Measurements from ENCODE around the gene SLC25A11.

DNA sequence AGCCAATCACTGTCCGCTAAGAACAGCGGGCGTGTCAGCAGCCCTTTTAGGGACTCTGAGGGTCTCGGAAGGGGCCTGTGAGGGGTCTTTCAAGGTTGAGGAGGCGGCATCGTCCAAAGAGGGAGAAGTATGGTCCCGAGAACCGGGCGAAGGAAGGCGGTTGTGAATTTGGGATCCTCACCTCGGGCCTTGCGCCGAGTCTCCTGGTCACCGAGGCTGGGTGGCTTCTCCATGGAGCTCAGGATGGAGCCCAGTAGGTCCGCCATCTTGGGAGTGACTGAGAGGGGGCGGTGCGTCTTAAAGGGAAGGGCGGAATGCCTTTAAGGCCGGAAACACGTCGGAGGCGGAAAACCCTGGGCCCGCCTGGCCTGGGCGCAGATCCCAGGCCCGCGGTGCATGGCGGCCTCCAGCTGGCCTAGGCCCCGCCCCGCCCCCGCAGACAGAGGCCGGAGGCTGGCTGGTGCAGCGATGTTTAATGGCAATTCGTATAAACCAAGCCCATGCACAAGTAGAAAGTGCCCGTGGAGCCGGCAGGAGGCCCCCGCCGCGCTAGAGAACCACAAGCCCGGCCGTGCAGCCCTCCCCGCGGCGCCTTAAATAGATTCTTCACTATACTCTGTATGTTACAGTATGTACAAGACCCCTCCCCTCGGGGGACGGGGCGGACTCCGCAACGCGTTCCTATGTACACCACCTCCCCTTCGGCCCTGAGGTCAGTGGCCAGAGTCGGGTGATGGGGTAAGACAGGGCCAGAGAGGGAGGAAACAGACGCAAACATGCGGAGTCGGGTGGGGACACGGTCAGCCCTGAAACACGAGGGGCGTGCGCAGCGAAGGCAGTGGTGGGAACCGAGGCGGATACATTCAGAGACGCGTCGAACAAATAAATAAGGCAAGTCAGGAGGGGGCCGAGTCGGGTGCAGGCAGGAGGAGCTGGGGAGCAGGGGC lies 28.0 kb upstream of the SLC25A11 start, which contains the start of gene SPAG7:
- TF ChIP-seq, protein P1, sequence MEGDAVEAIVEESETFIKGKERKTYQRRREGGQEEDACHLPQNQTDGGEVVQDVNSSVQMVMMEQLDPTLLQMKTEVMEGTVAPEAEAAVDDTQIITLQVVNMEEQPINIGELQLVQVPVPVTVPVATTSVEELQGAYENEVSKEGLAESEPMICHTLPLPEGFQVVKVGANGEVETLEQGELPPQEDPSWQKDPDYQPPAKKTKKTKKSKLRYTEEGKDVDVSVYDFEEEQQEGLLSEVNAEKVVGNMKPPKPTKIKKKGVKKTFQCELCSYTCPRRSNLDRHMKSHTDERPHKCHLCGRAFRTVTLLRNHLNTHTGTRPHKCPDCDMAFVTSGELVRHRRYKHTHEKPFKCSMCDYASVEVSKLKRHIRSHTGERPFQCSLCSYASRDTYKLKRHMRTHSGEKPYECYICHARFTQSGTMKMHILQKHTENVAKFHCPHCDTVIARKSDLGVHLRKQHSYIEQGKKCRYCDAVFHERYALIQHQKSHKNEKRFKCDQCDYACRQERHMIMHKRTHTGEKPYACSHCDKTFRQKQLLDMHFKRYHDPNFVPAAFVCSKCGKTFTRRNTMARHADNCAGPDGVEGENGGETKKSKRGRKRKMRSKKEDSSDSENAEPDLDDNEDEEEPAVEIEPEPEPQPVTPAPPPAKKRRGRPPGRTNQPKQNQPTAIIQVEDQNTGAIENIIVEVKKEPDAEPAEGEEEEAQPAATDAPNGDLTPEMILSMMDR (conservative IDR thresholded peaks at IDR 0.05 in 1 of 2, IDR thresholded peaks at IDR 0.05 in 1 of 2; ENCODE audit: low read depth in 1 of 2, low read length in 2 of 2) = no peak
- no peak for TF ChIP-seq EZH2 (IDR thresholded peaks at IDR 0.05; ENCODE audit: low read length, missing control alignments)

All from fibroblast of lung (primary cell).